Body of pancreas (tissue), 4 donors: ENCODE results near the gene TNRC18.

ENCODE experiments used
- CTCF ChIP-seq, 7 experiments: fragments of 450-650 bp in 4 of 7; fragments of 200-600 bp in 3 of 7; sonication (generic) in 3 of 7; IDR thresholded peaks; one replicate each; pipeline ENCODE4 v1.5.1; 2016 to 2019; ENCODE audit warnings: antibody characterized with exemption in 7 of 7
- POLR2A ChIP-seq, 3 donors: fragments of 450-650 bp; IDR thresholded peaks; one replicate each; pipeline ENCODE4 v1.6.1; 2016; ENCODE audit warnings: antibody characterized with exemption in 3 of 3, mild to moderate bottlenecking in 2 of 3

GRCh38 chr7:5457245-5457735 lies 33.7 kb upstream of the TNRC18 start:
- TF ChIP-seq POLR2A (IDR thresholded peaks at IDR 0.05): no peak
- TF ChIP-seq CTCF (IDR thresholded peaks at IDR 0.05): no peak
